HEK293T (cell line): ENCODE results near the gene CCR8.

ENCODE experiments used
- ARNT ChIP-seq: fragments of 450-650 bp; IDR thresholded peaks from 2 replicates; pipeline ENCODE4 v1.6.1; 2017; ENCODE audit warnings: mild to moderate bottlenecking
- BHLHE40 ChIP-seq: fragments of 450-650 bp; IDR thresholded peaks from 2 replicates; pipeline ENCODE4 v1.6.1; 2016; ENCODE audit warnings: mild to moderate bottlenecking, moderate library complexity, borderline replicate concordance
- FOXA1 ChIP-seq: fragments of 450-650 bp; IDR thresholded peaks from 2 replicates; pipeline ENCODE4 v1.6.1; 2016; ENCODE audit warnings: mild to moderate bottlenecking
- FOXK2 ChIP-seq: fragments of 450-650 bp; IDR thresholded peaks from 2 replicates; pipeline ENCODE4 v1.6.1; 2016; ENCODE audit warnings: mild to moderate bottlenecking
- FOXM1 ChIP-seq: fragments of 450-650 bp; IDR thresholded peaks from 2 replicates; pipeline ENCODE4 v1.6.1; 2017; ENCODE audit warnings: mild to moderate bottlenecking, borderline replicate concordance
- LEF1 ChIP-seq: fragments of 450-650 bp; IDR thresholded peaks from 2 replicates; pipeline ENCODE4 v1.6.1; 2017; ENCODE audit warnings: mild to moderate bottlenecking, borderline replicate concordance
- NFRKB ChIP-seq: fragments of 450-650 bp; IDR thresholded peaks from 2 replicates; pipeline ENCODE4 v1.6.1; 2016; ENCODE audit warnings: mild to moderate bottlenecking, moderate library complexity
- SP1 ChIP-seq: fragments of 450-650 bp; IDR thresholded peaks from 2 replicates; pipeline ENCODE4 v1.6.1; 2017
- ZNF384 ChIP-seq: fragments of 450-650 bp; IDR thresholded peaks from 2 replicates; pipeline ENCODE4 v1.6.1; 2016

GRCh38 chr3:39344746-39345344 is 15.3 kb downstream of the CCR8 start:
- TF ChIP-seq BHLHE40 = no peak
- no peak for TF ChIP-seq SP1
- no peak for TF ChIP-seq FOXK2
- TF ChIP-seq LEF1 = no peak
- TF ChIP-seq ARNT = no peak
- TF ChIP-seq NFRKB = no peak
- no peak for TF ChIP-seq ZNF384
- no peak for TF ChIP-seq FOXM1
- TF ChIP-seq FOXA1 = no peak
